HL-60 (cell line): ENCODE results near the gene SLC10A2.

Experiments
- DNase-seq, 2 experiments: peaks; one replicate each; pipeline ENCODE4 v3.0.0-alpha.2; 2010 to 2020; ENCODE audit warnings: low read depth in 1 of 2, low spot score in 1 of 2
- H3K27ac ChIP-seq: fragments of 250-450 bp; sonication (Bioruptor Pico); replicated peaks from 2 replicates; pipeline ENCODE4 v1.5.1; 2020; ENCODE audit warnings: mild to moderate bottlenecking, moderate library complexity
- H3K27me3 ChIP-seq: fragments of 250-450 bp; sonication (Bioruptor Pico); 2 replicates; pipeline ENCODE4 v1.5.1; 2021; ENCODE audit warnings: mild to moderate bottlenecking, moderate library complexity; ENCODE audit not compliant: insufficient read depth, poor library complexity, severe bottlenecking
- H3K4me3 ChIP-seq: replicated peaks from 2 replicates; pipeline ENCODE4 v1.5.1; 2011; ENCODE audit warnings: mild to moderate bottlenecking, control low read depth, low read length; ENCODE audit not compliant: insufficient read depth
- CTCF ChIP-seq: IDR thresholded peaks from one replicate; pipeline ENCODE4 v1.5.1; 2011; ENCODE audit warnings: low read length, control low read depth, inconsistent platforms; ENCODE audit not compliant: insufficient read depth
- GABPA ChIP-seq: IDR thresholded peaks from 2 replicates; pipeline ENCODE4 v1.6.1; 2012; ENCODE audit warnings: low read depth
- POLR2AphosphoS5 ChIP-seq: IDR thresholded peaks from 2 replicates; pipeline ENCODE4 v1.6.1; 2012; ENCODE audit warnings: low read depth
- SPI1 ChIP-seq: IDR thresholded peaks from 2 replicates; pipeline ENCODE4 v1.6.1; 2012; ENCODE audit warnings: low read depth, mild to moderate bottlenecking, borderline replicate concordance
- TF ChIP-seq, protein P1 (sequence below): IDR thresholded peaks from 2 replicates; pipeline ENCODE4 v1.6.1; 2012; ENCODE audit warnings: low read depth; ENCODE audit not compliant: insufficient replicate concordance

SLC10A2 gene

DNA sequence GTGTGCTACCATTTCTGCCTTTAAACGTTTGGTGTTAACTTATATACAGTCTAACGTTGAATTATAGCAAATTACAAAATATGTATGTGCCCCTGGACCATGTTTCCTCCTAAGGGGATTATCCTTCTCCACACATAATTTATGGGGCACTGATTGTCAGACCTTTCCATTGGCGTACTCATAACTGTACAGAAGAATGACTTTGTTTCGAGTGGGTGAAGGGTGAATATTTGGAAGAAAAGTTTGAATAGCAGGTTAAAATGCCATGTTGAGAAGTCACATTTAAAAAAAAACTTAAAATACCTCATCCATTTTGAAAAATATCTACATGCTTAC, 58.8 kb downstream of the SLC10A2 start:
- H3K27me3 ChIP-seq, result no peaks in the 10 kb centered on the region
- TF ChIP-seq CTCF (no peak), SPI1 (no peak), GABPA (no peak), POLR2AphosphoS5 (no peak)
- TF ChIP-seq, protein P1, sequence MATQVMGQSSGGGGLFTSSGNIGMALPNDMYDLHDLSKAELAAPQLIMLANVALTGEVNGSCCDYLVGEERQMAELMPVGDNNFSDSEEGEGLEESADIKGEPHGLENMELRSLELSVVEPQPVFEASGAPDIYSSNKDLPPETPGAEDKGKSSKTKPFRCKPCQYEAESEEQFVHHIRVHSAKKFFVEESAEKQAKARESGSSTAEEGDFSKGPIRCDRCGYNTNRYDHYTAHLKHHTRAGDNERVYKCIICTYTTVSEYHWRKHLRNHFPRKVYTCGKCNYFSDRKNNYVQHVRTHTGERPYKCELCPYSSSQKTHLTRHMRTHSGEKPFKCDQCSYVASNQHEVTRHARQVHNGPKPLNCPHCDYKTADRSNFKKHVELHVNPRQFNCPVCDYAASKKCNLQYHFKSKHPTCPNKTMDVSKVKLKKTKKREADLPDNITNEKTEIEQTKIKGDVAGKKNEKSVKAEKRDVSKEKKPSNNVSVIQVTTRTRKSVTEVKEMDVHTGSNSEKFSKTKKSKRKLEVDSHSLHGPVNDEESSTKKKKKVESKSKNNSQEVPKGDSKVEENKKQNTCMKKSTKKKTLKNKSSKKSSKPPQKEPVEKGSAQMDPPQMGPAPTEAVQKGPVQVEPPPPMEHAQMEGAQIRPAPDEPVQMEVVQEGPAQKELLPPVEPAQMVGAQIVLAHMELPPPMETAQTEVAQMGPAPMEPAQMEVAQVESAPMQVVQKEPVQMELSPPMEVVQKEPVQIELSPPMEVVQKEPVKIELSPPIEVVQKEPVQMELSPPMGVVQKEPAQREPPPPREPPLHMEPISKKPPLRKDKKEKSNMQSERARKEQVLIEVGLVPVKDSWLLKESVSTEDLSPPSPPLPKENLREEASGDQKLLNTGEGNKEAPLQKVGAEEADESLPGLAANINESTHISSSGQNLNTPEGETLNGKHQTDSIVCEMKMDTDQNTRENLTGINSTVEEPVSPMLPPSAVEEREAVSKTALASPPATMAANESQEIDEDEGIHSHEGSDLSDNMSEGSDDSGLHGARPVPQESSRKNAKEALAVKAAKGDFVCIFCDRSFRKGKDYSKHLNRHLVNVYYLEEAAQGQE, result no peak
- no peak for DNase-seq
- H3K27ac ChIP-seq, result no peak overlapping the region
- no peak overlapping the region for H3K4me3 ChIP-seq

DNA sequence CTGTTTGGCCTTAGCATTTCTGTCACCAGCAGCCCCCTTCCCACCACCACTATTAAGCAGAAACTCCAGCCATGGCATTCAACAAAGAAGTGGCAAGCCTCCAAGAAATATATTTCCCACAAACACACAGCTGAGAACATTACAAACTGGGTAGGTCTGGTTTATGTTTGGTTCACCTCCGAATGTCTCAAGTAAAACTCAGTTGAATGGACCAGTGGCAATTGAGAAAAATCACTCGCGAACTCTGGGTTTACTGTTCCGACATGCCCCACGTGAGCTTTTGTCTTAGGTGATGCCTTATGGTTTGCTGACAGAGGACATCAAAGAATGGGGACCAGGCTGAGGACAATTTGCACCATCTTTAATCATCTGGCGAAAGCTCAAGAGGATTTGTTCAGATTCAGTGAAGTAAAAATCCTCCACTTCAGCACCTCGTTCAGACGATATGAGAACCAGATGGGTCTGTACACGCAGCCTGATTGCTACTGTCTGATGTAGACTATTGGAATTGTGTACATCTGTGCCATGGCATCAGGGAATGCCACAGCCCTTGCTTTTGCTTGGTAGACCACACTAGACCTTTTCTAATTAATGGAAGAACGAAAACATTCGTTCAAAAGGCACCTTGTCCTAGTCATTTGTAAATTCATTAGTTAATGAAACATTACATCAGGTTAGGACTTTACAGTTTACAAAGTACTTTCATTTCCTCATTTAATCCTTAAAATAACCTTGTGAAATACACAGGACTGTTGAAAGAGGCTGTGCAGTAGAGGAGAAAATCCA, 59.4 kb downstream of the SLC10A2 start:
- Histone ChIP-seq H3K27me3 (no peaks in the 10 kb centered on the region), H3K4me3 (no peak overlapping the region), H3K27ac (no peak overlapping the region)
- TF ChIP-seq SPI1 (no peak), POLR2AphosphoS5 (no peak), CTCF (no peak), GABPA (no peak)
- TF ChIP-seq, protein P1, result no peak
- DNase-seq, result no peak

GRCh38 chr13:103004661-103005345, 61.4 kb downstream of the SLC10A2 start:
- no peak for DNase-seq
- H3K27me3 ChIP-seq, result no peaks in the 10 kb centered on the region
- H3K4me3 ChIP-seq, result no peak overlapping the region
- TF ChIP-seq GABPA, result no peak
- no peak for TF ChIP-seq CTCF
- TF ChIP-seq, protein P1, result no peak
- TF ChIP-seq POLR2AphosphoS5, result no peak
- no peak for TF ChIP-seq SPI1
- no peak overlapping the region for H3K27ac ChIP-seq
